K562 (cell line): Measurements from ENCODE around the gene CAST. TPM values are rescaled to one million over a fixed set of nuclear protein-coding genes. Genes with fewer than 3 reads are reported as not detected.

Experiments
- BCL6 ChIP-seq: fragments of 250-450 bp; sonication (Bioruptor Pico); IDR thresholded peaks from 2 replicates; pipeline ENCODE4 v1.4.0; 2020
- CTBP1 ChIP-seq: fragments of 450-650 bp; IDR thresholded peaks from 2 replicates; pipeline ENCODE4 v1.6.1; 2016; ENCODE audit warnings: borderline replicate concordance
- HDAC2 ChIP-seq: fragments of 450-650 bp; IDR thresholded peaks from 2 replicates; pipeline ENCODE4 v1.6.1; 2016; ENCODE audit warnings: mild to moderate bottlenecking
- KHSRP ChIP-seq: fragments of 450-650 bp; IDR thresholded peaks from 2 replicates; pipeline ENCODE4 v1.6.1; 2017
- MIER1 ChIP-seq: fragments of 450-650 bp; IDR thresholded peaks from 2 replicates; pipeline ENCODE4 v1.6.1; 2016; ENCODE audit warnings: antibody characterized with exemption, mild to moderate bottlenecking, low read depth
- MYBL2 ChIP-seq, 2 experiments: fragments of 450-650 bp in 1 of 2; sonication (generic) in 1 of 2; formaldehyde crosslinking in 1 of 2; IDR thresholded peaks; 2 replicates each; pipeline versions ENCODE4 v1.6.1 to v1.8.1; 2017 to 2022; ENCODE audit warnings: borderline replicate concordance in 1 of 2, inconsistent platforms in 1 of 2, low read depth in 1 of 2, mild to moderate bottlenecking in 1 of 2, missing genetic modification reagents in 1 of 2, moderate library complexity in 1 of 2
- SAFB2 ChIP-seq: fragments of 200-400 bp; formaldehyde crosslinking; IDR thresholded peaks from 2 replicates; pipeline ENCODE4 v1.6.1; 2018; ENCODE audit warnings: borderline replicate concordance, low read length, low read depth, moderate library complexity; ENCODE audit not compliant: severe bottlenecking
- SFPQ ChIP-seq: fragments of 200-400 bp; formaldehyde crosslinking; IDR thresholded peaks from 2 replicates; pipeline ENCODE4 v1.6.1; 2017; ENCODE audit warnings: mild to moderate bottlenecking, low read depth, low read length, moderate library complexity
- SMAD3 ChIP-seq: fragments of 450-650 bp; formaldehyde crosslinking; conservative IDR thresholded peaks from 2 replicates; pipeline ENCODE4 v1.4.0; 2020; ENCODE audit warnings: mild to moderate bottlenecking
- TAF1 ChIP-seq: IDR thresholded peaks from 2 replicates; pipeline ENCODE4 v1.6.1; 2011; ENCODE audit warnings: mild to moderate bottlenecking, low read length, moderate library complexity; ENCODE audit not compliant: insufficient read depth, control insufficient read depth, severe bottlenecking; ENCODE audit errors: extremely low read depth
- TFAM ChIP-seq: fragments of 250-450 bp; sonication (Bioruptor Pico); conservative IDR thresholded peaks from 2 replicates; pipeline ENCODE4 v1.5.0; 2021; ENCODE audit warnings: mild to moderate bottlenecking, moderate library complexity
- ZFP36 ChIP-seq: fragments of 150-350 bp; IDR thresholded peaks from 2 replicates; pipeline ENCODE4 v1.6.1; 2018; ENCODE audit warnings: low read length, low read depth; ENCODE audit not compliant: partially characterized antibody
- ZKSCAN8 ChIP-seq: fragments of 200-800 bp; sonication (Bioruptor generic); IDR thresholded peaks from 2 replicates; pipeline ENCODE4 v1.6.1; 2016; ENCODE audit warnings: missing genetic modification characterization, missing compliant biosample characterization
- ZNF121 ChIP-seq: sonication (generic); formaldehyde crosslinking; conservative IDR thresholded peaks from 2 replicates; pipeline ENCODE4 v1.8.0; 2022; ENCODE audit warnings: missing genetic modification reagents
- ZNF699 ChIP-seq: fragments of 250-450 bp; sonication (Bioruptor Pico); IDR thresholded peaks from 2 replicates; pipeline ENCODE4 v1.8.0; 2021; ENCODE audit warnings: mild to moderate bottlenecking, moderate library complexity; ENCODE audit not compliant: insufficient replicate concordance
- ZNF766 ChIP-seq: fragments of 200-800 bp; sonication (Bioruptor generic); conservative IDR thresholded peaks from 2 replicates; pipeline ENCODE4 v1.6.1; 2016; ENCODE audit warnings: missing genetic modification characterization, missing compliant biosample characterization
- polyA plus RNA-seq, 8 experiments: library from polyadenylated mRNA; depleted of rRNA in 4 of 8; stranded (reverse) in 5 of 8; unstranded in 3 of 8; fragments of >200 nt; fragmentation: Nextera tagmentation in 2 of 8; fragmentation: Illumina TruSeq in 1 of 8; extraction: Ambion mirVana in 2 of 8; extraction: Trizol in 1 of 8; gene quantifications; 2 replicates each; pipeline versions ENCODE4 v1.2.1 to v1.2.3, GENCODE V29; 2011 to 2014; ENCODE audit warnings: inconsistent platforms in 1 of 8, missing spikeins in 1 of 8
- total RNA-seq, 7 experiments: library from RNA; depleted of rRNA in 6 of 7; stranded (reverse); fragments of >200 nt in 6 of 7; fragmentation: Illumina TruSeq in 2 of 7; extraction: Trizol in 2 of 7; gene quantifications; 2 replicates each; pipeline versions ENCODE4 v1.2.1 to v1.2.3, GENCODE V29; 2011 to 2021; ENCODE audit warnings: low replicate concordance in 1 of 7
- TF ChIP-seq, protein P1 (sequence below): fragments of 450-650 bp; formaldehyde crosslinking; IDR thresholded peaks from 2 replicates; pipeline ENCODE4 v1.4.0; 2022; ENCODE audit warnings: missing genetic modification characterization
- TF ChIP-seq, protein P2 (sequence below): sonication (generic); formaldehyde crosslinking; IDR thresholded peaks from 2 replicates; pipeline ENCODE4 v1.8.1; 2023; ENCODE audit warnings: missing genetic modification reagents, mild to moderate bottlenecking, borderline replicate concordance
- TF ChIP-seq, protein P3 (sequence below): fragments of 450-650 bp; IDR thresholded peaks from 2 replicates; pipeline ENCODE4 v1.6.1; 2017; ENCODE audit warnings: mild to moderate bottlenecking, moderate library complexity

CAST gene
- total and polyA plus RNA-seq, 9 of the 15 experiments (the other 6 are each of a cell fraction or from before 2014, with no cell fraction given): 55.5 to 136 (median 86.1) TPM

- TF ChIP-seq TFAM (CRISPR knock-in tag) (no peak), ZFP36 (no peak), BCL6 (no peak), ZKSCAN8 (CRISPR knock-in tag) (no peak), KHSRP (no peak), MIER1 (no peak), MYBL2 (IDR thresholded peaks at IDR 0.05; ENCODE audit: low read depth) (peak; percentile 30; the same call in 1 of the 2 replicates), MYBL2 (CRISPR knock-in tag; IDR thresholded peaks at IDR 0.05; ENCODE audit: borderline replicate concordance) (no peak), HDAC2 (no peak), CTBP1 (peak; percentile 68; the same call in 1 of the 2 replicates), SMAD3 (CRISPR knock-in tag) (no peak), ZNF699 (CRISPR knock-in tag) (no peak), TAF1 (peak; percentile 80), ZNF121 (CRISPR knock-in tag) (no peak), ZNF766 (CRISPR knock-in tag) (peak; percentile 67), SFPQ (no peak), SAFB2 (no peak)
- TF ChIP-seq, protein P1, sequence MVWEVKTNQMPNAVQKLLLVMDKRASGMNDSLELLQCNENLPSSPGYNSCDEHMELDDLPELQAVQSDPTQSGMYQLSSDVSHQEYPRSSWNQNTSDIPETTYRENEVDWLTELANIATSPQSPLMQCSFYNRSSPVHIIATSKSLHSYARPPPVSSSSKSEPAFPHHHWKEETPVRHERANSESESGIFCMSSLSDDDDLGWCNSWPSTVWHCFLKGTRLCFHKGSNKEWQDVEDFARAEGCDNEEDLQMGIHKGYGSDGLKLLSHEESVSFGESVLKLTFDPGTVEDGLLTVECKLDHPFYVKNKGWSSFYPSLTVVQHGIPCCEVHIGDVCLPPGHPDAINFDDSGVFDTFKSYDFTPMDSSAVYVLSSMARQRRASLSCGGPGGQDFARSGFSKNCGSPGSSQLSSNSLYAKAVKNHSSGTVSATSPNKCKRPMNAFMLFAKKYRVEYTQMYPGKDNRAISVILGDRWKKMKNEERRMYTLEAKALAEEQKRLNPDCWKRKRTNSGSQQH (CRISPR knock-in tag): no peak
- TF ChIP-seq, protein P2, sequence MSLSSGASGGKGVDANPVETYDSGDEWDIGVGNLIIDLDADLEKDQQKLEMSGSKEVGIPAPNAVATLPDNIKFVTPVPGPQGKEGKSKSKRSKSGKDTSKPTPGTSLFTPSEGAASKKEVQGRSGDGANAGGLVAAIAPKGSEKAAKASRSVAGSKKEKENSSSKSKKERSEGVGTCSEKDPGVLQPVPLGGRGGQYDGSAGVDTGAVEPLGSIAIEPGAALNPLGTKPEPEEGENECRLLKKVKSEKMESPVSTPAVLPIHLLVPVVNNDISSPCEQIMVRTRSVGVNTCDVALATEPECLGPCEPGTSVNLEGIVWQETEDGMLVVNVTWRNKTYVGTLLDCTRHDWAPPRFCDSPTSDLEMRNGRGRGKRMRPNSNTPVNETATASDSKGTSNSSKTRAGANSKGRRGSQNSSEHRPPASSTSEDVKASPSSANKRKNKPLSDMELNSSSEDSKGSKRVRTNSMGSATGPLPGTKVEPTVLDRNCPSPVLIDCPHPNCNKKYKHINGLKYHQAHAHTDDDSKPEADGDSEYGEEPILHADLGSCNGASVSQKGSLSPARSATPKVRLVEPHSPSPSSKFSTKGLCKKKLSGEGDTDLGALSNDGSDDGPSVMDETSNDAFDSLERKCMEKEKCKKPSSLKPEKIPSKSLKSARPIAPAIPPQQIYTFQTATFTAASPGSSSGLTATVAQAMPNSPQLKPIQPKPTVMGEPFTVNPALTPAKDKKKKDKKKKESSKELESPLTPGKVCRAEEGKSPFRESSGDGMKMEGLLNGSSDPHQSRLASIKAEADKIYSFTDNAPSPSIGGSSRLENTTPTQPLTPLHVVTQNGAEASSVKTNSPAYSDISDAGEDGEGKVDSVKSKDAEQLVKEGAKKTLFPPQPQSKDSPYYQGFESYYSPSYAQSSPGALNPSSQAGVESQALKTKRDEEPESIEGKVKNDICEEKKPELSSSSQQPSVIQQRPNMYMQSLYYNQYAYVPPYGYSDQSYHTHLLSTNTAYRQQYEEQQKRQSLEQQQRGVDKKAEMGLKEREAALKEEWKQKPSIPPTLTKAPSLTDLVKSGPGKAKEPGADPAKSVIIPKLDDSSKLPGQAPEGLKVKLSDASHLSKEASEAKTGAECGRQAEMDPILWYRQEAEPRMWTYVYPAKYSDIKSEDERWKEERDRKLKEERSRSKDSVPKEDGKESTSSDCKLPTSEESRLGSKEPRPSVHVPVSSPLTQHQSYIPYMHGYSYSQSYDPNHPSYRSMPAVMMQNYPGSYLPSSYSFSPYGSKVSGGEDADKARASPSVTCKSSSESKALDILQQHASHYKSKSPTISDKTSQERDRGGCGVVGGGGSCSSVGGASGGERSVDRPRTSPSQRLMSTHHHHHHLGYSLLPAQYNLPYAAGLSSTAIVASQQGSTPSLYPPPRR (CRISPR knock-in tag): no peak
- TF ChIP-seq, protein P3, sequence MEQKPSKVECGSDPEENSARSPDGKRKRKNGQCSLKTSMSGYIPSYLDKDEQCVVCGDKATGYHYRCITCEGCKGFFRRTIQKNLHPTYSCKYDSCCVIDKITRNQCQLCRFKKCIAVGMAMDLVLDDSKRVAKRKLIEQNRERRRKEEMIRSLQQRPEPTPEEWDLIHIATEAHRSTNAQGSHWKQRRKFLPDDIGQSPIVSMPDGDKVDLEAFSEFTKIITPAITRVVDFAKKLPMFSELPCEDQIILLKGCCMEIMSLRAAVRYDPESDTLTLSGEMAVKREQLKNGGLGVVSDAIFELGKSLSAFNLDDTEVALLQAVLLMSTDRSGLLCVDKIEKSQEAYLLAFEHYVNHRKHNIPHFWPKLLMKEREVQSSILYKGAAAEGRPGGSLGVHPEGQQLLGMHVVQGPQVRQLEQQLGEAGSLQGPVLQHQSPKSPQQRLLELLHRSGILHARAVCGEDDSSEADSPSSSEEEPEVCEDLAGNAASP: no peak
Measured at GRCh38 chr5:96741891-96742309, 79.7 kb downstream of the CAST start (continued).
